ENCODE data around the gene AK8.

- TF ChIP-seq CTCF (IDR thresholded peaks at IDR 0.05) (no peak), POLR2A (IDR thresholded peaks at IDR 0.05) (no peak)
Observed at GRCh38 chr9:132725306-132725705, 152.8 kb downstream of the AK8 start.
